Neural crest cell (in vitro differentiated cells): Measurements from ENCODE around the gene EEF1AKMT3. TPM values are rescaled to one million over a fixed set of nuclear protein-coding genes. Genes with fewer than 3 reads are reported as not detected.
A peak's percentile ranks its signal among the peaks of the same experiment; 100 is the strongest.

Experiments
- DNase-seq: peaks from one replicate; pipeline ENCODE4 v3.0.0; 2021; ENCODE audit warnings: low read depth, mixed read lengths, low spot score
- H3K27ac Mint-ChIP-seq: one replicate; pipeline ENCODE4 v1.8.0; 2021; ENCODE audit warnings: mild to moderate bottlenecking, mixed read lengths; ENCODE audit not compliant: unreplicated experiment
- H3K27me3 Mint-ChIP-seq: 2 replicates; pipeline ENCODE4 v1.8.0; 2021; ENCODE audit warnings: low read depth, mild to moderate bottlenecking, mixed read lengths
- H3K36me3 Mint-ChIP-seq: 2 replicates; pipeline ENCODE4 v1.8.0; 2021; ENCODE audit warnings: low read depth, mild to moderate bottlenecking, mixed read lengths
- H3K4me1 Mint-ChIP-seq: 2 replicates; pipeline ENCODE4 v1.8.0; 2021; ENCODE audit warnings: mixed read lengths
- H3K4me3 Mint-ChIP-seq: one replicate; pipeline ENCODE4 v1.8.0; 2021; ENCODE audit warnings: mild to moderate bottlenecking, mixed read lengths
- H3K9me3 Mint-ChIP-seq: 2 replicates; pipeline ENCODE4 v1.8.0; 2021; ENCODE audit warnings: mixed read lengths
- CTCF ChIP-seq: fragments of 200-600 bp; sonication (generic); conservative IDR thresholded peaks from 2 replicates; pipeline ENCODE4 v1.5.0; 2021; ENCODE audit warnings: antibody characterized with exemption, mild to moderate bottlenecking
- total RNA-seq: library from RNA; stranded (reverse); gene quantifications from 2 replicates; pipeline ENCODE4 v1.2.1, GENCODE V29; 2021

Gene EEF1AKMT3
- total RNA-seq, 1 donor from 2014 or later: 5.6 TPM

- no peak for DNase-seq
- no peak for TF ChIP-seq CTCF
- Mint-ChIP-seq H3K27me3 (peaks cover 77% of the 10 kb centered on the region), H3K4me1 (peaks cover 33% of the 10 kb centered on the region), H3K4me3 (peak overlapping the region; percentile 58), H3K9me3 (no peaks in the 10 kb centered on the region), H3K27ac (no peak overlapping the region), H3K36me3 (peaks cover 4% of the 10 kb centered on the region)
Measured at GRCh38 chr12:57741413-57741789, 31.0 kb upstream of the EEF1AKMT3 start.

GRCh38 chr12:57741844-57742738 lies 30.3 kb upstream of the EEF1AKMT3 start:
- no peak overlapping the region for H3K27ac Mint-ChIP-seq
- TF ChIP-seq CTCF: no peak
- peaks cover 70% of the 10 kb centered on the region for H3K27me3 Mint-ChIP-seq
- H3K4me1 Mint-ChIP-seq: peaks cover 30% of the 10 kb centered on the region
- no peak for DNase-seq
- no peaks in the 10 kb centered on the region for H3K9me3 Mint-ChIP-seq
- peak overlapping the region; percentile 58 for H3K4me3 Mint-ChIP-seq
- peaks cover 5% of the 10 kb centered on the region for H3K36me3 Mint-ChIP-seq

GRCh38 chr12:57743769-57744168 lies 28.6 kb upstream of the EEF1AKMT3 start:
- peaks cover 63% of the 10 kb centered on the region for H3K27me3 Mint-ChIP-seq
- peak overlapping the region; percentile 95 for H3K4me3 Mint-ChIP-seq
- no peak overlapping the region for H3K27ac Mint-ChIP-seq
- peaks cover 30% of the 10 kb centered on the region for H3K4me1 Mint-ChIP-seq
- H3K36me3 Mint-ChIP-seq: peaks cover 12% of the 10 kb centered on the region
- no peak for TF ChIP-seq CTCF
- no peak for DNase-seq
- H3K9me3 Mint-ChIP-seq: no peaks in the 10 kb centered on the region

- H3K4me3 Mint-ChIP-seq: peak overlapping the region; percentile 95
- peak; percentile 58 for DNase-seq
- no peak for TF ChIP-seq CTCF
- no peaks in the 10 kb centered on the region for H3K9me3 Mint-ChIP-seq
- peaks cover 58% of the 10 kb centered on the region for H3K27me3 Mint-ChIP-seq
- peaks cover 25% of the 10 kb centered on the region for H3K4me1 Mint-ChIP-seq
- peaks cover 14% of the 10 kb centered on the region for H3K36me3 Mint-ChIP-seq
- H3K27ac Mint-ChIP-seq: peak overlapping the region; percentile 93
Measured at GRCh38 chr12:57744194-57744776, 28.1 kb upstream of the EEF1AKMT3 start.

- TF ChIP-seq CTCF: no peak
- peak; percentile 85 for DNase-seq
- peaks cover 51% of the 10 kb centered on the region for H3K27me3 Mint-ChIP-seq
- H3K4me1 Mint-ChIP-seq: peaks cover 23% of the 10 kb centered on the region
- peak within 1 kb of the TSS; percentile 93 for H3K27ac Mint-ChIP-seq
- H3K4me3 Mint-ChIP-seq: peak within 1 kb of the TSS; percentile 95
- peaks cover 14% of the 10 kb centered on the region for H3K36me3 Mint-ChIP-seq
- H3K9me3 Mint-ChIP-seq: no peaks in the 10 kb centered on the region
Measured at GRCh38 chr12:57744777-57745484, 27.5 kb upstream of the EEF1AKMT3 start, which contains the start of gene TSPAN31. TSPAN31 (plus strand) TSS chr12:57745039; CDS start chr12:57745155, 116 bp downstream.
